ENCODE measurements around the gene FBXL14. TPM values are rescaled to one million over a fixed set of nuclear protein-coding genes. Genes with fewer than 3 reads are reported as not detected.

Gene FBXL14
- total RNA-seq, 2 donors from 2014 or later: 21.3 to 28.7 TPM

DNA sequence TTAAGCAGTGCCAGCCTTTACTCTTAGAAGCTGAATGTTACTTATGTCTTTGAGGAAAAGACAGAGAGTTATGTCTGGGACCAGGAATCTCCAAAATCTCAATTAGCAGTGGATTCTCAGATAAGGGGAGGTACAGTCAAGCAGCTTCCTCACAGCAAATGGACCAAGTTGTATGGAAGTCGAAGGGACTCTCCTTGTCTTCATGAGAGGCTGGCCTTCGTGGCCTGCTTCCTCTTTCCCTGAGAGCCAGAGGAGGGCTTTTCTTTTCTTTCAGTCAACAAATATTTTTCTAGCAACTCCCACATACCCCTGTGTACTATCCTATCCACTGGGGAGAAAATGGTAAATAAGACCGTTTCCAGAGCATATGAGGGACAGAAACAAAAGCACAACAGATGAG lies 28.0 kb upstream of the FBXL14 start:
- intact Hi-C loops (cut with DNase I): no loop called here
- Histone ChIP-seq H3K27ac (no peak overlapping the region), H3K27me3 (replicated peaks; ENCODE audit: insufficient read depth) (no peaks in the 10 kb centered on the region), H3K36me3 (no peaks in the 10 kb centered on the region), H3K4me3 (no peak overlapping the region), H3K9me3 (no peaks in the 10 kb centered on the region), H3K4me1 (replicated peaks) (no peaks in the 10 kb centered on the region)
- 93% methylated on average over 3 of the region's 3 CpGs for WGBS
- DNase-seq (ENCODE audit: low spot score): no peak
- TF ChIP-seq POLR2A (IDR thresholded peaks at IDR 0.05) (no peak), CTCF (IDR thresholded peaks at IDR 0.05) (no peak), POLR2AphosphoS5 (IDR thresholded peaks at IDR 0.05) (no peak)

DNA sequence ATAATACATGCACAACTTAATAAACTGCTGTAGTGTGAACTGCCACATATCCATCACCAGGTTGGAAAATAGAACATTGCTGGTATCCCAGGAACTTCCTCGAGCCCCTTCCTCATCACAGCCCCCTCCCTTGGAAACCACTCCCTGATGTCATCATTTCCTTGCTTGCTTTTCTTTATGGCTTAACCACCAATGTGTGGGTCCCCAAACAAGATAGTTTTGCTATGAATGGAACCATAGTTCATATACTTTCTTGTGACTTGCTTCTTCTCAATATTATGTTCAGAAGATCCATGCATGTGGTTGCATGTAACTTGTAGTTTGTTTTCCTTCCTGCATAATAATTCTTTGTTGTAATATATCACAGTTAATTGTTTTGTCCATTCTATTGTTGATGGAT lies 25.7 kb upstream of the FBXL14 start:
- no peaks in the 10 kb centered on the region for H3K4me1 ChIP-seq (replicated peaks)
- TF ChIP-seq CTCF (IDR thresholded peaks at IDR 0.05): no peak
- no peak for TF ChIP-seq POLR2A (IDR thresholded peaks at IDR 0.05)
- no peak for TF ChIP-seq POLR2AphosphoS5 (IDR thresholded peaks at IDR 0.05)
- no peak for DNase-seq (ENCODE audit: low spot score)
- intact Hi-C loops (cut with DNase I): no loop called here
- 81% methylated on average over 1 of the region's 1 CpG for WGBS
- no peaks in the 10 kb centered on the region for H3K9me3 ChIP-seq
- no peaks in the 10 kb centered on the region for H3K36me3 ChIP-seq
- H3K27ac ChIP-seq: no peak overlapping the region
- no peak overlapping the region for H3K4me3 ChIP-seq
- no peaks in the 10 kb centered on the region for H3K27me3 ChIP-seq (replicated peaks; ENCODE audit: insufficient read depth)

DNA sequence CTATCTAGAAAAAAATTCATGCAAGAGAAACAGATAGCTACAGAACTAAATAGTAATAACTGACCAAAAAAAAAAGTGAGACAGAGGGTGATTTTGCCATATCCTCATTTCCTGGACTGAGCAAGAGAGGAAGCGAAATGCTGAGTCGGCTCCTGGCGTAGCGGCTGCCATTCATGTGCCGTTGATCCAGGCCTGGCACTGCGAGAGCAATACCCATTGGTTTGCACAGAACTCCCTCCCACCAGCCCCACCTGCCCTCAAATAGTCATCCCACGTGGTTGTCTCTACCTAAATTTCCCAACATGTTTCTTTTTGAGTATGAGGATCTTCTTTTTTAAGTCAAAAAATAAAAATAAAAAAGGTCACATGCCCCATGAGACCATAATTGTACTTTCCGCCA lies 25.2 kb upstream of the FBXL14 start:
- DNase-seq (ENCODE audit: low spot score): no peak
- TF ChIP-seq POLR2AphosphoS5 (IDR thresholded peaks at IDR 0.05): no peak
- TF ChIP-seq POLR2A (IDR thresholded peaks at IDR 0.05): no peak
- TF ChIP-seq CTCF (IDR thresholded peaks at IDR 0.05): no peak
- Histone ChIP-seq H3K4me3 (no peak overlapping the region), H3K4me1 (replicated peaks) (no peaks in the 10 kb centered on the region), H3K9me3 (no peaks in the 10 kb centered on the region), H3K27ac (no peak overlapping the region), H3K36me3 (no peaks in the 10 kb centered on the region), H3K27me3 (replicated peaks; ENCODE audit: insufficient read depth) (no peaks in the 10 kb centered on the region)
- WGBS: 74% methylated on average over 8 of the region's 8 CpGs
- intact Hi-C loops (cut with DNase I): no loop called here

DNA sequence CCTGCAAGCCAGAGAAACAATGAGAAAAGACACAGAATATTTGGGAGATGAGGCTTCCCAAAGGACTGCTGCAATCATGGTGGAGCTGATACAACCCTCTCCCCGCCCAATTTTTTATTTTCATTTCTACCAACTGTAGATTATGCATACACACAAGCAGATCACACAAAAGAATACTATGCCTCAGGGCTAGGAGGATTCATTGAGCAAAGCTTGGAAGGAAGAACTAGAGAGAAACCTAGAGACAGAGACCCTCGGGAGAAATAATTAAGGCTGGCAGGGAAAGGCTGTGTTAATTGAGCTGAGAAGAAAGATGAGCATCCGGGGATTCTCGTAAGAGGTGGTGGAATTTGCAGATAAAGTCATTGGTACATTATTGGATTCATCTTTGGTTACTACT lies 24.8 kb upstream of the FBXL14 start:
- no peak for TF ChIP-seq POLR2AphosphoS5 (IDR thresholded peaks at IDR 0.05)
- TF ChIP-seq CTCF (IDR thresholded peaks at IDR 0.05): no peak
- no peak for TF ChIP-seq POLR2A (IDR thresholded peaks at IDR 0.05)
- Histone ChIP-seq H3K27ac (no peak overlapping the region), H3K4me3 (no peak overlapping the region), H3K4me1 (replicated peaks) (no peaks in the 10 kb centered on the region), H3K9me3 (no peaks in the 10 kb centered on the region), H3K27me3 (replicated peaks; ENCODE audit: insufficient read depth) (no peaks in the 10 kb centered on the region), H3K36me3 (no peaks in the 10 kb centered on the region)
- WGBS: 77% methylated on average over 4 of the region's 4 CpGs
- DNase-seq (ENCODE audit: low spot score): no peak
- intact Hi-C loops (cut with DNase I): no loop called here

GRCh38 chr12:1618489-1618888 lies 24.1 kb upstream of the FBXL14 start:
- no peak overlapping the region for H3K4me3 ChIP-seq
- TF ChIP-seq POLR2A (IDR thresholded peaks at IDR 0.05) (no peak), CTCF (IDR thresholded peaks at IDR 0.05) (no peak), POLR2AphosphoS5 (IDR thresholded peaks at IDR 0.05) (no peak)
- DNase-seq (ENCODE audit: low spot score): no peak
- no peaks in the 10 kb centered on the region for H3K9me3 ChIP-seq
- H3K27ac ChIP-seq: no peak overlapping the region
- intact Hi-C loops (cut with DNase I): no loop called here
- no peaks in the 10 kb centered on the region for H3K36me3 ChIP-seq
- no peaks in the 10 kb centered on the region for H3K27me3 ChIP-seq (replicated peaks; ENCODE audit: insufficient read depth)
- H3K4me1 ChIP-seq (replicated peaks): no peaks in the 10 kb centered on the region

Measured in prostate gland (tissue), 2 donors.